ENCODE measurements around the gene ATR. TPM values are rescaled to one million over a fixed set of nuclear protein-coding genes. Genes with fewer than 3 reads are reported as not detected.

The ATR gene
- total and polyA plus RNA-seq, 11 donors: 5.4 to 17.0 (median 11.0) TPM

DNA sequence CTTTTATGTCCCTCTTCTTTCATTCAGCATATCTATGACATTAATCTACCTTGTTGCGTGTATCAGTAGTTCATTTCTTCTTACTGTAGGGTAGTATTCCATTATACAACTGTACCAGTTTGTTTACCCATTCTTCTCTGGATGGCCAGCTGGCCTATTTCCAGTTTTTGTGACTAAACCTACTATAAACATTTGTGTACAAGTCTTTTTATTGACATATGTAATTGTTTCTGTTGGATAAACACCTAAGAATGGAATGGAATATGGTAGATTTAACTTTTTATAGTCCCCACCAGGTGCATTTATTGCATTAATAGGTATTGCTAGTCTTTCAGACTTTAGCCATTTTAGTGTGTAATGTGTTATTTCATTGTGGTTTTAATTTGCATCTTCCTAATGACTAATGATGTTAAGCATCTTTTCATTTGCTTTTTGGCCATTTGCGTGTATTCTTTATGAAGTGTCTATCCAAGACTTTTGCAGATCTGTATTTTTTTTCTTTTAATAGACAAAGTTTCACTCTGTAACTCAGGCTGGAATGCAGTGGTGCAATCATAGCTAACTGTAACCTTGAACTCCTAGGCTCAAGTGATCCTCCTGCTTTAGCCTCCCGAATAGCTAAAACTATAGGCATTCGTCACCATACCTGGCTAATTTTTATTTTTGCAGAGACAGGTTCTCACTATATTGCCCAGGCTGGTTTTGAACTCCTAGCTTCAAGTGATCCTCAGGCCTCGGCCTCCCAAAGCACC lies 88.8 kb downstream of the ATR start:
- intact Hi-C loops (cut with DNase I): no loop called here
- Histone ChIP-seq H3K4me3 (no peak overlapping the region), H3K36me3 (peaks cover 0 to 98% (median 94%) of the 10 kb centered on the region in 9 donors), H3K4me1 (no peaks in the 10 kb centered on the region), H3K27me3 (no peaks in the 10 kb centered on the region), H3K27ac (no peak overlapping the region), H3K9me3 (no peaks in the 10 kb centered on the region)
- WGBS, 4 donors: 93 to 98% (median 98%) methylated on average over 5 of the region's 5 CpGs
- ATAC-seq: no peak
- no peak for DNase-seq
- TF ChIP-seq, protein P1, sequence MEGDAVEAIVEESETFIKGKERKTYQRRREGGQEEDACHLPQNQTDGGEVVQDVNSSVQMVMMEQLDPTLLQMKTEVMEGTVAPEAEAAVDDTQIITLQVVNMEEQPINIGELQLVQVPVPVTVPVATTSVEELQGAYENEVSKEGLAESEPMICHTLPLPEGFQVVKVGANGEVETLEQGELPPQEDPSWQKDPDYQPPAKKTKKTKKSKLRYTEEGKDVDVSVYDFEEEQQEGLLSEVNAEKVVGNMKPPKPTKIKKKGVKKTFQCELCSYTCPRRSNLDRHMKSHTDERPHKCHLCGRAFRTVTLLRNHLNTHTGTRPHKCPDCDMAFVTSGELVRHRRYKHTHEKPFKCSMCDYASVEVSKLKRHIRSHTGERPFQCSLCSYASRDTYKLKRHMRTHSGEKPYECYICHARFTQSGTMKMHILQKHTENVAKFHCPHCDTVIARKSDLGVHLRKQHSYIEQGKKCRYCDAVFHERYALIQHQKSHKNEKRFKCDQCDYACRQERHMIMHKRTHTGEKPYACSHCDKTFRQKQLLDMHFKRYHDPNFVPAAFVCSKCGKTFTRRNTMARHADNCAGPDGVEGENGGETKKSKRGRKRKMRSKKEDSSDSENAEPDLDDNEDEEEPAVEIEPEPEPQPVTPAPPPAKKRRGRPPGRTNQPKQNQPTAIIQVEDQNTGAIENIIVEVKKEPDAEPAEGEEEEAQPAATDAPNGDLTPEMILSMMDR (IDR thresholded peaks at IDR 0.05): no peak
- no peak for TF ChIP-seq POLR2A (IDR thresholded peaks at IDR 0.05)

DNA sequence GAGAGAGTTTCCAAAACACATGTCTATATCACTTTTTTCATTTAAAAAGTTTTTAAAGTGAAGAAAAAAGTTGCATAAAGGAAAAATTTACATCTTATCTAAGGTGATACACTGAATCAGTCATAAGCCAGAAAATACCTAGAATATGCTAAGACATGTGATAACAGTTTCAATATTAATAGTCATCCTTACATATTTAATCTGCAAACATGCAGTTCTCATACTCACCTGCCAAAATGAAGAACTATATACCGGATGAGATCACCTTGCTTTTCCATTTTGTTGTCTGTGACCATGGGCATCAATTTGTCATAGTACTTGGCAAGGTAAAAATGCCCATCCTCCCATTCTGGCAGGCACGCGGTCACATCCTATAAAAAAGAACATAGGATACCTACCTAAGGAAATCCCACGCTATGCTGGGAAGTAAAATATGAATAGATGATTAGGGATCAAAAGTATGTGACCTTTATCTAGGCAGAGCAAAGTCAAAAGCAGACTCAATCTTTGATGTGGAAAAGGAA lies 93.6 kb downstream of the ATR start:
- no peak for TF ChIP-seq POLR2A (IDR thresholded peaks at IDR 0.05)
- intact Hi-C loops (cut with DNase I): no loop called here
- no peak overlapping the region for H3K4me3 ChIP-seq
- no peak for DNase-seq
- H3K9me3 ChIP-seq: peaks cover 0 to 20% (median 12%) of the 10 kb centered on the region in 12 donors
- H3K27ac ChIP-seq: no peak overlapping the region
- H3K27me3 ChIP-seq: no peaks in the 10 kb centered on the region
- WGBS, 4 donors: 95 to 99% (median 96%) methylated on average over 4 of the region's 4 CpGs
- ATAC-seq: no peak
- no peaks in the 10 kb centered on the region for H3K4me1 ChIP-seq
- H3K36me3 ChIP-seq: peaks cover 0 to 92% (median 66%) of the 10 kb centered on the region in 9 donors

DNA sequence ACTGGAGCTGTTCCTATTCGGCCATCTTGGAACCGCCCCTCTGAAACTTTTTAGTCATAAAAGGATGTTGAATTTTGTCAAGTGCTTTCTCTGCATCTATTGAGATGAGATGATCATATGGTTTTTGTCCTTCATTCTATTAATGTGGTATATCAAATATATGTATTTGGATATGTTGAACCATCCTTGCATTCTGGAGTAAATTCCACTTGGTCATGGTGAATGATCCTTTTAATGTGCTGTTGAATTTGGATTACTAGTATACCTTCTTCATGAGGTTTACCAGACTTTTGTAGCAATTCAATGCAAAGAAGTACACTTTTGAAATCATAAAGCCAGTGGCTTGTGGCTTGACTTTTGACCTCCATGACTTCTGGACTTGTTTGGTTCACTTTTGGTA lies 97.3 kb downstream of the ATR start:
- DNase-seq (no peak), ATAC-seq (no peak)
- H3K36me3 ChIP-seq: peaks cover 0 to 59% (median 33%) of the 10 kb centered on the region in 9 donors
- WGBS, 4 donors: 97 to 100% (median 99%) methylated on average over 2 of the region's 2 CpGs
- H3K4me1 ChIP-seq: no peaks in the 10 kb centered on the region
- H3K27me3 ChIP-seq: no peaks in the 10 kb centered on the region
- H3K9me3 ChIP-seq: peaks cover 0 to 29% (median 12%) of the 10 kb centered on the region in 12 donors
- H3K27ac ChIP-seq: no peak overlapping the region
- TF ChIP-seq, protein P1 (IDR thresholded peaks at IDR 0.05): no peak
- no peak for TF ChIP-seq POLR2A (IDR thresholded peaks at IDR 0.05)
- intact Hi-C loops (cut with DNase I): no loop called here
- no peak overlapping the region for H3K4me3 ChIP-seq

DNA sequence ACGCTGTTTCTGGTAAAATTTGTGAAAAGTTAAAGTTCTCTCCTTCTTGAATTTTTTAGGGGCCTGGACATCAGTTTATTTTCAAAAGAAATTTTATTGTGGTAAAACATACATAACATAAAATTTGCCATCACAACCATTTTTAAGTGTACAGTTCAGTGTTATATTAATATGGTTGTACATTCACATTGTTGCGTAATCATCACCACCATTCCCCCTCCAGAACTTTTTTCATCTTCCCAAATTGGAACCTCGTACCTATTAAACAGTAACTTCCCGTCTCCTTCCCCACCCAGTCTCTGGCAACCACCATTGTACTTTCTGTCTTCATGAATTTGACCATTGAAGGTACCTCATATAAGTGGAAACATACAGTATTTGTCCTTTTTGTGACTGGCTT lies 107.7 kb downstream of the ATR start:
- Histone ChIP-seq H3K27me3 (no peaks in the 10 kb centered on the region), H3K36me3 (peaks cover 0 to 26% (median 10%) of the 10 kb centered on the region in 9 donors), H3K27ac (no peak overlapping the region), H3K4me3 (no peak overlapping the region), H3K4me1 (no peaks in the 10 kb centered on the region), H3K9me3 (peaks cover 0 to 20% (median 3%) of the 10 kb centered on the region in 12 donors)
- TF ChIP-seq POLR2A (IDR thresholded peaks at IDR 0.05): no peak
- TF ChIP-seq, protein P1 (IDR thresholded peaks at IDR 0.05): no peak
- intact Hi-C loops (cut with DNase I): no loop called here
- DNase-seq (no peak), ATAC-seq (no peak)
- WGBS, 4 donors: 93 to 99% (median 95%) methylated on average over 4 of the region's 4 CpGs

All from heart left ventricle (tissue), 16 donors.